HepG2 (cell line): ENCODE measurements around the gene CTNNBIP1. TPM values are rescaled to one million over a fixed set of nuclear protein-coding genes. Genes with fewer than 3 reads are reported as not detected.

Experiments
- ATAC-seq: fragments of 200-7000 bp; cut with Tn5 transposase; 3 replicates; pipeline ENCODE4 v1.9.1; 2020; ENCODE audit warnings: mild to moderate bottlenecking, moderate library complexity
- BruUV-seq: library from RNA; stranded (reverse); fragments of 400-500 nt; replicated peaks from 2 replicates; lab custom pipeline; 2021; lab: Mats Ljungman, UMichigan
- CTCF ChIA-PET: fragments of 300-600 bp; formaldehyde crosslinking; extraction: SDS; loops from one replicate; lab custom pipeline; 2021; ENCODE audit warnings: low total read pairs, inconsistent platforms, low intra/inter-chr PET ratio; lab: Yijun Ruan, JAX
- POLR2A ChIA-PET: fragments of 350-600 bp; sonication (Branson Sonifier 250); formaldehyde crosslinking; loops from one replicate; lab custom pipeline; 2020; ENCODE audit warnings: antibody characterized with exemption, inconsistent platforms; lab: Yijun Ruan, JAX
- DNase-seq: peaks from one replicate; pipeline ENCODE4 v3.0.0-alpha.2; 2015; ENCODE audit warnings: low spot score
- FAIRE-seq: peaks from 3 replicates; lab custom pipeline; 2011; peaks lifted over from hg19 to GRCh38; lab: Jason Lieb, UNC
- H2AFZ ChIP-seq: one replicate; pipeline ENCODE4 v1.6.1; 2011; ENCODE audit warnings: low read length, inconsistent platforms
- H3K27ac ChIP-seq: fragments of 300-600 bp; 3 replicates; pipeline ENCODE4 v1.8.0; 2011; ENCODE audit warnings: mixed run types, mild to moderate bottlenecking, mixed read lengths, low read length, inconsistent platforms; ENCODE audit not compliant: insufficient read depth; ENCODE audit errors: extremely low read length
- H3K27me3 ChIP-seq, 2 experiments: fragments of 200-600 bp in 1 of 2; 2 replicates in 1 of 2; 3 replicates in 1 of 2; pipeline versions ENCODE4 v1.6.0 to v1.8.0; 2011; ENCODE audit warnings: low read length in 2 of 2, mild to moderate bottlenecking in 2 of 2, moderate library complexity in 2 of 2, inconsistent platforms in 1 of 2; ENCODE audit not compliant: insufficient read depth in 2 of 2, control insufficient read depth in 1 of 2
- H3K36me3 ChIP-seq, 2 experiments: fragments of 200-600 bp in 1 of 2; replicated peaks in 1 of 2; 2 replicates in 1 of 2; 3 replicates in 1 of 2; pipeline versions ENCODE4 v1.5.1 to v1.8.0; 2011; ENCODE audit warnings: low read length in 2 of 2, inconsistent platforms in 1 of 2; ENCODE audit not compliant: insufficient read depth in 2 of 2, control insufficient read depth in 1 of 2
- H3K4me1 ChIP-seq: 2 replicates; pipeline ENCODE4 v1.5.1; 2012; ENCODE audit warnings: low read length, inconsistent platforms; ENCODE audit not compliant: insufficient read depth
- H3K4me2 ChIP-seq: 2 replicates; pipeline ENCODE4 v1.6.0; 2011; ENCODE audit warnings: low read depth, low read length, inconsistent platforms
- H3K4me3 ChIP-seq, 3 experiments: fragments of 200-600 bp in 1 of 3; sonication (generic), shearing (Covaris generic) in 1 of 3; replicated peaks in 1 of 3; 2 replicates each; pipeline ENCODE4 v1.5.1; 2011 to 2016; ENCODE audit warnings: low read length in 3 of 3, inconsistent platforms in 2 of 3, low read depth in 2 of 3, mild to moderate bottlenecking in 2 of 3, control low read depth in 1 of 3, mixed read lengths in 1 of 3; ENCODE audit not compliant: insufficient read depth in 1 of 3
- H3K79me2 ChIP-seq: one replicate; pipeline ENCODE4 v1.6.1; 2011; ENCODE audit warnings: low read length, inconsistent platforms; ENCODE audit not compliant: insufficient read depth
- H3K9ac ChIP-seq: 2 replicates; pipeline ENCODE4 v1.6.0; 2011; ENCODE audit warnings: mild to moderate bottlenecking, low read depth, low read length, inconsistent platforms; ENCODE audit not compliant: insufficient read depth
- H3K9me3 ChIP-seq: 2 replicates; pipeline ENCODE4 v1.5.1; 2012; ENCODE audit warnings: mild to moderate bottlenecking, low read length
- H4K20me1 ChIP-seq: 2 replicates; pipeline ENCODE4 v1.6.0; 2011; ENCODE audit warnings: inconsistent platforms, mild to moderate bottlenecking, low read length, moderate library complexity; ENCODE audit not compliant: insufficient read depth
- GTF3A ChIP-seq: sonication (generic); formaldehyde crosslinking; conservative IDR thresholded peaks from 2 replicates; pipeline ENCODE4 v1.4.0; 2020; ENCODE audit warnings: mild to moderate bottlenecking, missing genetic modification reagents
- HMG20A ChIP-seq: IDR thresholded peaks from 2 replicates; pipeline ENCODE4 v1.6.1; 2016; ENCODE audit warnings: borderline replicate concordance
- KIAA2018 ChIP-seq: sonication (generic); formaldehyde crosslinking; IDR thresholded peaks from 2 replicates; pipeline ENCODE4 v1.5.0; 2020; ENCODE audit warnings: mild to moderate bottlenecking, missing genetic modification reagents, borderline replicate concordance
- KLF12 ChIP-seq: sonication (generic); formaldehyde crosslinking; IDR thresholded peaks from 2 replicates; pipeline ENCODE4 v1.4.0; 2020; ENCODE audit warnings: missing genetic modification reagents, borderline replicate concordance
- MATR3 ChIP-seq: sonication (generic); formaldehyde crosslinking; IDR thresholded peaks from 2 replicates; pipeline ENCODE4 v1.4.0; 2020; ENCODE audit warnings: missing genetic modification reagents
- SALL1 ChIP-seq: sonication (generic); formaldehyde crosslinking; IDR thresholded peaks from 2 replicates; pipeline ENCODE4 v1.8.0; 2022; ENCODE audit warnings: mild to moderate bottlenecking, missing genetic modification reagents
- ZNF138 ChIP-seq: sonication (generic); formaldehyde crosslinking; IDR thresholded peaks from 2 replicates; pipeline ENCODE4 v1.5.0; 2020; ENCODE audit warnings: mild to moderate bottlenecking, low read depth, missing genetic modification reagents
- ZNF83 ChIP-seq: sonication (generic); formaldehyde crosslinking; IDR thresholded peaks from 2 replicates; pipeline ENCODE4 v1.4.0; 2020; ENCODE audit warnings: missing genetic modification reagents, mild to moderate bottlenecking, borderline replicate concordance
- WGBS: methylation state at CpG from one replicate; pipeline ENCODE4 v1.1.6; 2017; ENCODE audit warnings: low lambda C conversion rate; 5-methylcytosine and 5-hydroxymethylcytosine counted together
- in situ Hi-C: cut with HindIII; loops from 2 replicates; pipeline ENCODE4 v1.10.0; 2017; ENCODE audit warnings: low pct_unique_long_range_greater_than_20kb; ENCODE audit not compliant: extremely low pct_ligation_motif_present
- intact Hi-C: fragments of 100-400 bp; cut with micrococcal nuclease; formaldehyde crosslinking; loops from one replicate; pipeline ENCODE4 v1.10.0; 2022; ENCODE audit not compliant: unreplicated experiment
- polyA plus RNA-seq, 8 experiments: library from polyadenylated mRNA; depleted of rRNA in 3 of 8; stranded (reverse) in 7 of 8; unstranded in 1 of 8; fragments of >200 nt; fragmentation: Illumina TruSeq in 4 of 8; extraction: Trizol in 4 of 8; gene quantifications; 2 replicates each; pipeline versions ENCODE4 v1.2.1 to v1.2.3, GENCODE V29; 2011 to 2016; ENCODE audit warnings: low read depth in 4 of 8, missing spikeins in 1 of 8, mixed read lengths in 1 of 8; ENCODE audit not compliant: insufficient read depth in 1 of 8
- total RNA-seq, 5 experiments: library from RNA; depleted of rRNA; stranded (reverse); fragments of >200 nt; fragmentation: Illumina TruSeq; extraction: Trizol; gene quantifications; 2 replicates each; pipeline ENCODE4 v1.2.3, GENCODE V29; 2016; ENCODE audit warnings: low read depth in 1 of 5

CTNNBIP1 gene
- total and polyA plus RNA-seq, 2 of the 13 experiments (the other 11 are each of a cell fraction or from before 2014, with no cell fraction given), result 71.7 to 83.0 TPM

GRCh38 chr1:9875636-9876000 is 34.5 kb downstream of the CTNNBIP1 start:
- CTCF ChIA-PET, result interaction anchor here (1.6 to 2.9 kb wide), 4 partner anchors 39 to 157 kb away, joined by 10 to 39 read pairs (median 14); partner anchors contain the start of genes LZIC, NMNAT1 and UBE4B
- peak; percentile 34 for FAIRE-seq

DNA sequence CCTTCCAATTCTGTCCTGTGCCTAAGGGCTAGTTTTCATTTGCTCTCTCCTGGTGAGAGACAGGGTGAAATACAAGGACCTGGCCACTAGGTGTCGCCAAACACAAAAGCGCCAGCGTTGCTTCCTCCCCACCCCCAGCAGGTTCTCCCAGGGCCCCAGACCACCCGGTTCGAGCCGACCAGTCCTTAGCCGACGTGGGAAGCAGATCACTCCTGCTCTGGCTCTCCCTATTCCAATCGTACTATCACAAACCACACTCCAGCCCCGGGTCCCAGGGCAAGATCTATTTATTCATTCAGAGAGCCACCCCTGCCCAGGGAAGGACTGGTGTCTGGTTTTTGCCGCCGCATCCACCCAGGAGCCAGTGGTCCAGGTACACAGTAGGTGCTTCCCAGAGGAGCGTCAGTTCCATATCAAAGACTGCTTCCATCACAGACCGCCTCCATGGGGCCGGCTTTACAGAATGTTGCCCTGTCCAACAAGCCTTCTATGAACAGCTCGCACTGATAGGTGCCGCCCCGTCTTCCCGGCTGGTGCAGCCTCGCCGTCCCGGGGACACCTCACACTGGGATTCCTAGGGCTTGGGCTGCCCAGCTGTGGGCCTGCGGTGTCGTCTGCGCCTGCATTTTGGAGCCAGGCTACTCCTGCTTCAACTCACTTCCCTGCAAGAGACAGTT is 35.0 kb downstream of the CTNNBIP1 start:
- in situ Hi-C loops, result loop anchor here (5.0 to 10.0 kb wide), 2 partner anchors 67 to 160 kb away; partner anchors contain the start of genes LZIC, NMNAT1 and UBE4B
- TF ChIP-seq ZNF83 (CRISPR knock-in tag) (0 out of 2 replicates have a peak, but pooled peaks have one; percentile 35), KIAA2018 (CRISPR knock-in tag) (0 out of 2 replicates have a peak, but pooled peaks have one; percentile 52), MATR3 (CRISPR knock-in tag) (no peak), GTF3A (no peak), SALL1 (CRISPR knock-in tag) (peak; percentile 57; the same call in 1 of the 2 replicates)

More at GRCh38 chr1:9875636-9876000, 34.5 kb downstream of the CTNNBIP1 start:
- peaks cover 2 to 14% of the 10 kb centered on the region in 2 experiments; a peak in 3 of 5 replicates for H3K36me3 ChIP-seq
- in situ Hi-C loops, result loop anchor here (10.0 kb wide), 1 partner anchor 159 kb away; the partner anchor contains the start of gene UBE4B
- DNase-seq (no peak), ATAC-seq (no peak)
- no peak overlapping the region for H3K4me2 ChIP-seq
- BruUV-seq, result no TSS peak
- no peaks in the 10 kb centered on the region for H3K27me3 ChIP-seq
- peaks cover 39% of the 10 kb centered on the region for H3K4me1 ChIP-seq
- no peaks in the 10 kb centered on the region for H3K79me2 ChIP-seq
- POLR2A ChIA-PET, result interaction anchor here (1.2 to 1.9 kb wide), 2 partner anchors 35 to 68 kb away, joined by 3 to 7 read pairs; partner anchors contain the start of genes LZIC and NMNAT1
- WGBS, result 90% methylated on average over 6 of the region's 6 CpGs
- H3K4me3 ChIP-seq, result no peak overlapping the region
- no peaks in the 10 kb centered on the region for H3K9me3 ChIP-seq
- no peaks in the 10 kb centered on the region for H4K20me1 ChIP-seq
- TF ChIP-seq HMG20A (CRISPR knock-in tag), result no peak
- no peak for TF ChIP-seq ZNF138 (CRISPR knock-in tag)
- TF ChIP-seq KLF12, result no peak
- intact Hi-C loops, result loop anchor here (1.0 kb wide), 4 partner anchors 35 to 157 kb away; partner anchors contain the start of genes CTNNBIP1 and UBE4B
- H3K9ac ChIP-seq, result 0 out of 2 replicates have a peak overlapping the region, but pooled peaks have one; percentile 45
- H3K27ac ChIP-seq, result peak overlapping the region; percentile 41
- no peak overlapping the region for H2AFZ ChIP-seq

More for the DNA sequence above, 35.0 kb downstream of the CTNNBIP1 start:
- ChIA-PET CTCF (interaction anchor here (0.7 to 2.9 kb wide), 5 partner anchors 39 to 158 kb away, joined by 3 to 39 read pairs (median 11); partner anchors contain the start of genes LZIC, NMNAT1 and UBE4B), POLR2A (interaction anchor here (1.2 to 1.9 kb wide), 2 partner anchors 36 to 69 kb away, joined by 3 to 7 read pairs; partner anchors contain the start of genes LZIC and NMNAT1)
- no peaks in the 10 kb centered on the region for H4K20me1 ChIP-seq
- FAIRE-seq, result peak; percentile 89
- peaks cover 3 to 14% of the 10 kb centered on the region in 2 experiments; a peak in 3 of 5 replicates for H3K36me3 ChIP-seq
- BruUV-seq, result no TSS peak
- H3K4me1 ChIP-seq, result peaks cover 45% of the 10 kb centered on the region
- peak overlapping the region; percentile 66 for H3K4me2 ChIP-seq
- no peaks in the 10 kb centered on the region for H3K79me2 ChIP-seq
- no peak overlapping the region for H2AFZ ChIP-seq
- no peaks in the 10 kb centered on the region for H3K27me3 ChIP-seq
- H3K9ac ChIP-seq, result peak overlapping the region; percentile 45; the same call in 1 of the 2 replicates
- no peaks in the 10 kb centered on the region for H3K9me3 ChIP-seq
- intact Hi-C loops, result loop anchor here (1.0 kb wide), 4 partner anchors 35 to 157 kb away; partner anchors contain the start of genes CTNNBIP1 and UBE4B
- peak overlapping the region; percentile 41 for H3K27ac ChIP-seq
- 45% methylated on average over 22 of the region's 25 CpGs for WGBS
- peak; percentile 68 for DNase-seq
- ATAC-seq, result peak; percentile 84
- H3K4me3 ChIP-seq, result peak overlapping the region in 1 of 3 experiments; percentile 23; a peak in 1 of 6 replicates
